Panc1 (cell line): ENCODE data around the gene LDLRAP1. TPM values are rescaled to one million over a fixed set of nuclear protein-coding genes. Genes with fewer than 3 reads are reported as not detected.

Experiments used
- ATAC-seq: fragments of 200-7000 bp; cut with Tn5 transposase; 2 replicates; pipeline ENCODE4 v1.9.1; 2020; ENCODE audit warnings: mild to moderate bottlenecking, moderate library complexity
- BruUV-seq: library from RNA; stranded (reverse); fragments of 400-500 nt; replicated peaks from 2 replicates; lab custom pipeline; 2021; lab: Mats Ljungman, UMichigan
- CTCF ChIA-PET: fragments of 300-600 bp; sonication (Branson Sonifier 250); formaldehyde crosslinking; loops from one replicate; lab custom pipeline; 2022; ENCODE audit warnings: antibody characterized with exemption; lab: Charles Lee
- POLR2A ChIA-PET: fragments of 300-600 bp; sonication (Branson Sonifier 250); formaldehyde crosslinking; loops from one replicate; lab custom pipeline; 2022; ENCODE audit warnings: antibody characterized with exemption; lab: Charles Lee
- DNase-seq: peaks from one replicate; pipeline ENCODE4 v3.0.0-alpha.2; 2010; ENCODE audit warnings: low read depth, low spot score
- H3K27ac ChIP-seq: 2 replicates; pipeline ENCODE4 v1.5.1; 2011; ENCODE audit warnings: mild to moderate bottlenecking, low read length, inconsistent platforms
- H3K27me3 ChIP-seq: fragments of 200-500 bp; sonication (Bioruptor generic); 2 replicates; pipeline ENCODE4 v1.6.0; 2014; ENCODE audit warnings: low read length, inconsistent platforms; ENCODE audit not compliant: control insufficient read depth, insufficient read depth
- H3K36me3 ChIP-seq: fragments of 200-500 bp; sonication (Bioruptor generic); 2 replicates; pipeline ENCODE4 v1.5.1; 2014; ENCODE audit warnings: inconsistent platforms, mild to moderate bottlenecking, low read length, moderate library complexity; ENCODE audit not compliant: control insufficient read depth, insufficient read depth
- H3K4me1 ChIP-seq: 2 replicates; pipeline ENCODE4 v1.5.1; 2011; ENCODE audit warnings: inconsistent platforms, mild to moderate bottlenecking, low read length, moderate library complexity; ENCODE audit not compliant: control insufficient read depth, insufficient read depth
- H3K4me3 ChIP-seq, 2 experiments: 2 replicates each; pipeline ENCODE4 v1.5.1; 2011 to 2012; ENCODE audit warnings: low read depth in 2 of 2, low read length in 2 of 2, mild to moderate bottlenecking in 2 of 2, inconsistent platforms in 1 of 2, moderate library complexity in 1 of 2
- H3K9me3 ChIP-seq: fragments of 200-500 bp; sonication (Bioruptor generic); 2 replicates; pipeline ENCODE4 v1.5.1; 2014; ENCODE audit warnings: low read depth, mild to moderate bottlenecking, inconsistent platforms, low read length, moderate library complexity; ENCODE audit not compliant: control insufficient read depth, insufficient read depth
- CTCF ChIP-seq: fragments of 450-650 bp; IDR thresholded peaks from 2 replicates; pipeline ENCODE4 v1.5.1; 2017; ENCODE audit warnings: mild to moderate bottlenecking
- POLR2AphosphoS5 ChIP-seq: IDR thresholded peaks from 2 replicates; pipeline ENCODE4 v1.6.1; 2012; ENCODE audit warnings: mild to moderate bottlenecking, low read depth, low read length, moderate library complexity
- REST ChIP-seq, 2 experiments: IDR thresholded peaks; 2 replicates each; pipeline ENCODE4 v1.6.1; 2011 to 2012; ENCODE audit warnings: low read depth in 2 of 2, control low read depth in 1 of 2, low read length in 1 of 2, mild to moderate bottlenecking in 1 of 2, moderate library complexity in 1 of 2; ENCODE audit not compliant: insufficient read depth in 1 of 2
- SIN3A ChIP-seq: IDR thresholded peaks from 2 replicates; pipeline ENCODE4 v1.6.1; 2012; ENCODE audit warnings: low read depth, mild to moderate bottlenecking, low read length, moderate library complexity, borderline replicate concordance; ENCODE audit not compliant: insufficient read depth
- TCF7L2 ChIP-seq: IDR thresholded peaks from 2 replicates; pipeline ENCODE4 v1.6.1; 2011; ENCODE audit warnings: mild to moderate bottlenecking, low read depth, low read length, inconsistent platforms
- in situ Hi-C: cut with HindIII; loops from 2 replicates; pipeline ENCODE4 v1.10.0; 2016; ENCODE audit warnings: low sequenced_read_pairs, low pct_unique_long_range_greater_than_20kb
- intact Hi-C: fragments of 100-400 bp; cut with micrococcal nuclease; formaldehyde crosslinking; loops from one replicate; pipeline ENCODE4 v1.10.0; 2022; ENCODE audit not compliant: unreplicated experiment
- total RNA-seq: library from RNA; stranded (reverse); gene quantifications from one replicate; pipeline ENCODE4 v1.2.1, GENCODE V29; 2021; ENCODE audit not compliant: unreplicated experiment

LDLRAP1 gene
- total RNA-seq, 1 experiment from 2014 or later: 23.1 TPM

- in situ Hi-C loops: no loop called here
- no peak for TF ChIP-seq CTCF
- TF ChIP-seq REST (IDR thresholded peaks at IDR 0.05; ENCODE audit: insufficient read depth in 1 of 2, low read depth in 2 of 2, low read length in 1 of 2): no peak
- TF ChIP-seq POLR2AphosphoS5: no peak
- TF ChIP-seq TCF7L2: no peak
- no peak for TF ChIP-seq SIN3A
- intact Hi-C loops: no loop called here
- Histone ChIP-seq H3K9me3 (no peaks in the 10 kb centered on the region), H3K4me1 (no peaks in the 10 kb centered on the region), H3K36me3 (no peaks in the 10 kb centered on the region), H3K27ac (no peak overlapping the region), H3K4me3 (no peak overlapping the region), H3K27me3 (no peaks in the 10 kb centered on the region)
- BruUV-seq: no TSS peak
- CTCF ChIA-PET: no interaction called here
- POLR2A ChIA-PET: no interaction called here
- DNase-seq (no peak), ATAC-seq (peak; percentile 22; the same call in 1 of the 2 replicates)
Measured at GRCh38 chr1:25556791-25557476, 13.5 kb downstream of the LDLRAP1 start.

GRCh38 chr1:25557543-25557942 is 14.1 kb downstream of the LDLRAP1 start:
- H3K4me3 ChIP-seq: no peak overlapping the region
- in situ Hi-C loops: no loop called here
- DNase-seq (no peak), ATAC-seq (no peak)
- ChIA-PET CTCF (no interaction called here), POLR2A (no interaction called here)
- intact Hi-C loops: no loop called here
- no peak overlapping the region for H3K27ac ChIP-seq
- H3K4me1 ChIP-seq: no peaks in the 10 kb centered on the region
- no peaks in the 10 kb centered on the region for H3K9me3 ChIP-seq
- TF ChIP-seq SIN3A: no peak
- no peak for TF ChIP-seq TCF7L2
- no peak for TF ChIP-seq CTCF
- TF ChIP-seq POLR2AphosphoS5: no peak
- no peak for TF ChIP-seq REST (IDR thresholded peaks at IDR 0.05; ENCODE audit: insufficient read depth in 1 of 2, low read depth in 2 of 2, low read length in 1 of 2)
- H3K27me3 ChIP-seq: no peaks in the 10 kb centered on the region
- H3K36me3 ChIP-seq: no peaks in the 10 kb centered on the region
- no TSS peak for BruUV-seq
